Fibroblast of villous mesenchyme (primary cell): ENCODE results near the gene RAB10. TPM values are rescaled to one million over a fixed set of nuclear protein-coding genes. Genes with fewer than 3 reads are reported as not detected.

Experiments
- DNase-seq: peaks from one replicate; pipeline ENCODE4 v3.0.0-alpha.2; 2010; ENCODE audit warnings: low read depth
- H3K4me3 ChIP-seq: 2 replicates; pipeline ENCODE4 v1.5.1; 2011; ENCODE audit warnings: low read depth, mild to moderate bottlenecking, low read length
- total RNA-seq: library from RNA; depleted of rRNA; stranded (reverse); fragments of >200 nt; gene quantifications from 2 replicates; pipeline ENCODE4 v1.2.3, GENCODE V29; 2012
- TF ChIP-seq, protein P1 (sequence below): IDR thresholded peaks from 2 replicates; pipeline ENCODE4 v1.5.1; 2012; ENCODE audit warnings: low read depth, mild to moderate bottlenecking, low read length; ENCODE audit not compliant: insufficient read depth

RAB10 gene
- total RNA-seq, 1 donor = 128 TPM

DNA sequence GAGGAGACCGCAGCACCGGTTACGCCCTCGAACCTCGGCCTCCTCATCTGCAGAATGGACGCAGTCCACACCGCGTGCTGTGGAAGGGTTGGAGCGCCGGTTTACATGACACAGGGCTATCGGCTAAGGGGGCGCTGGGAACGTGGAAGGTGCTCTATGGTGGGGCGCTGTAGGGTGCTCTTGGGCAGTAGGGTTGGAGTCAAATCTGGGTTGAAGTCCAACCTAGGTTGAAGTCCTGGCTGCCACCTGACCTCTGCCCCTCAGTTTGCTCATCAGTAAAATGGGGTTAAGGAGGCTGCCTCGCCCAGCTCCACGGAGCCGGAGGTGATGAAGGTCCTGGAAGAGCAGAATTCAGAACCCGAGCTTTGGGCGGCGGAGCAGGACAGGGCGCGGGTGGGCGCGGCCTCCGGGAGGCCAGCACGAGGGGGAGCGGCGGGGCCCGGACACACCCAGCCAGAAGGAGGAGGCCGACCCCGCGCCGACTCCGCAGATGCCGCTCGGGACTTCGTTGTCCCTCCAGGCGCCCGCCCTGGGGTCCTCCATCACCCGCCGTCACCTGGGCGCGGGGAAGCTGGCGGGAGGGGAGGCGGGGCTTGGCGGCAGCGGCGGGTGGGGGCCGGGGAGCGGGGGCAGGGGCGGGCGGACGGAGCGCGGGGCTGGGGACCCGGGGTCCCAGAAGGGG lies 138.4 kb downstream of the RAB10 start:
- no peak for DNase-seq
- TF ChIP-seq, protein P1, sequence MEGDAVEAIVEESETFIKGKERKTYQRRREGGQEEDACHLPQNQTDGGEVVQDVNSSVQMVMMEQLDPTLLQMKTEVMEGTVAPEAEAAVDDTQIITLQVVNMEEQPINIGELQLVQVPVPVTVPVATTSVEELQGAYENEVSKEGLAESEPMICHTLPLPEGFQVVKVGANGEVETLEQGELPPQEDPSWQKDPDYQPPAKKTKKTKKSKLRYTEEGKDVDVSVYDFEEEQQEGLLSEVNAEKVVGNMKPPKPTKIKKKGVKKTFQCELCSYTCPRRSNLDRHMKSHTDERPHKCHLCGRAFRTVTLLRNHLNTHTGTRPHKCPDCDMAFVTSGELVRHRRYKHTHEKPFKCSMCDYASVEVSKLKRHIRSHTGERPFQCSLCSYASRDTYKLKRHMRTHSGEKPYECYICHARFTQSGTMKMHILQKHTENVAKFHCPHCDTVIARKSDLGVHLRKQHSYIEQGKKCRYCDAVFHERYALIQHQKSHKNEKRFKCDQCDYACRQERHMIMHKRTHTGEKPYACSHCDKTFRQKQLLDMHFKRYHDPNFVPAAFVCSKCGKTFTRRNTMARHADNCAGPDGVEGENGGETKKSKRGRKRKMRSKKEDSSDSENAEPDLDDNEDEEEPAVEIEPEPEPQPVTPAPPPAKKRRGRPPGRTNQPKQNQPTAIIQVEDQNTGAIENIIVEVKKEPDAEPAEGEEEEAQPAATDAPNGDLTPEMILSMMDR = no peak
- peak overlapping the region; percentile 29 for H3K4me3 ChIP-seq

DNA sequence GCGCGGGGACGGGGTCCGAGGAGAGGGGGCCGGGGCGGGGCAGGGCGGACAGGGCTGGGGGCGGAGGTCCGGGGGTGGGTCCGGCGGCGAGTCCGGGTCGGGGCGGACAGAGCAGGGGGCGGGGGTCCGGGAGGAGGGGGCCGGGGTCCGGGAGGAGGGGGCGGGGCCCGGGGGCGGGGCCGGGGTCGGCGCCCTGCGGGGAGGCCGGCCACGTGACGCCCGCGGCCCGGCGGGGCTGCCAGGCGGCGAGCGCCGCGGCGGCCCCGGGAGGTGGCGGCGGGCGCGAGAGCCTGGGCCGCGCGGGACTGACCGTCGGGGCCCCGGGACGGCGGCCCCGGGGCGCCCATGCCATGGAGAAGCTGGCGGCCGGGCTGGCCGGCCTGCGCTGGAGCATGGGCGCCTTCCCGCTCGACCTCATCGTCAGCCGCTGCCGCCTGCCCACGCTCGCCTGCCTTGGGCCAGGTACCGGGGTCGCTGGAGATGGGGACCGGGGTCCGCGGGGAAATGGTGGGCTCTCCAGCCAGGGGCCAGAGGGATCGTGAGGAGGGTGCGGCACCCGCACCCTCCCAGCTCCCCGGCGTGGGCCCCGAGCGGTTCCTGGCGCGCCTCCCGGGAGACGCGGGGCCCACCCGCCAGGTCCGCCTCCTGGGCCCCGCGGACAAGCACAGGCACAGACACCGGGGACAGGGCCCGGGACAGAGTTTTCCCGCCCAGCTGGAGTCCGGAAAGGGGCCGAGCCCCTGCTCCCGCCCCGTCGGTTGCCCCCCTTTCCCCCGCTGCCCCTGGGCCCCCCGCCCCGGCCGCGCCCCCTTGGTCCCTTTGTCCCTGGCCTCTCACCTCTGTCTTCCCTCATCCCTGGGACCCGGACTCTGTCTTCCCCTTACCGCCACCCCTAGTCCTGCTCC lies 139.2 kb downstream of the RAB10 start, which contains the start of gene GAREM2:
Gene GAREM2, plus strand, starts transcription at position 218 of the 905 bp plus-strand sequence. Its CDS starts 133 bp downstream, at position 351.
- TF ChIP-seq, protein P1 = no peak
- no peak for DNase-seq
- H3K4me3 ChIP-seq = peak within 1 kb of the TSS; percentile 51

DNA sequence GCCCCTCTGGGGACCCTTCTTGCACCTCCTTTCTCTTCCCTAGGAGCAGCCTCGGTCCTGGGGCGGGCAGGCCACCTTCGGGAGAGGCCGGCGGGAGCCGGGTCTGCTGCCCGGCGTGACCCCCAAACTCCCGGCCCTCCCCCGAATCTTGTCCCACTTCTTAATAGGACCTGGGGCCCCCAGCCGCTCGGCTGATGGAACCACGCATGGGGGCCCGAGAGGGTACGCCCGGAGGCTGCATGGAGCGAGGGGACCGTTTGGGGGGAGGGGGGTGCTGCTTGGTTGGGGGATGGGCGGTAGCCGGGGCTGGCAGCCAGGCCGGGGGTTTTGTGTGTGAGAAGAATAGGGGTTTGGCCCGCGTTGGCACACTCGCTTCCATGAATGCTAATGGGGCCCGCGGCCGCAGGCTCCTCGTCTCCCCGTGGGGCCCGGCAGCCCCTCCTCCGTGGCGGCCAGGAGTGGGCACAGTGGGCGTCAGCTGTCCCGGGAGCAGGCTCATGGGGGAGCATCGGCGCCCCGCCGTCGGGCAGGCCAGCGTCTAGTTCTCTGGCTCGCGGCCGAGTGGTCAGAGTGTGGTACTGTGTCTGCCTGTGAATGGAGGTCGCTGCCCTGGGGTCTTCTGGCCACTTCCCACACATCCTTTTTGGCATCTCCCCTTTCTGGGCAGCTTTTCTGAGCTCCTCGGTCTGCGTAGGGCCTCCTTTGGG lies 140.0 kb downstream of the RAB10 start:
- H3K4me3 ChIP-seq = no peak overlapping the region
- no peak for DNase-seq
- TF ChIP-seq, protein P1 = no peak

DNA sequence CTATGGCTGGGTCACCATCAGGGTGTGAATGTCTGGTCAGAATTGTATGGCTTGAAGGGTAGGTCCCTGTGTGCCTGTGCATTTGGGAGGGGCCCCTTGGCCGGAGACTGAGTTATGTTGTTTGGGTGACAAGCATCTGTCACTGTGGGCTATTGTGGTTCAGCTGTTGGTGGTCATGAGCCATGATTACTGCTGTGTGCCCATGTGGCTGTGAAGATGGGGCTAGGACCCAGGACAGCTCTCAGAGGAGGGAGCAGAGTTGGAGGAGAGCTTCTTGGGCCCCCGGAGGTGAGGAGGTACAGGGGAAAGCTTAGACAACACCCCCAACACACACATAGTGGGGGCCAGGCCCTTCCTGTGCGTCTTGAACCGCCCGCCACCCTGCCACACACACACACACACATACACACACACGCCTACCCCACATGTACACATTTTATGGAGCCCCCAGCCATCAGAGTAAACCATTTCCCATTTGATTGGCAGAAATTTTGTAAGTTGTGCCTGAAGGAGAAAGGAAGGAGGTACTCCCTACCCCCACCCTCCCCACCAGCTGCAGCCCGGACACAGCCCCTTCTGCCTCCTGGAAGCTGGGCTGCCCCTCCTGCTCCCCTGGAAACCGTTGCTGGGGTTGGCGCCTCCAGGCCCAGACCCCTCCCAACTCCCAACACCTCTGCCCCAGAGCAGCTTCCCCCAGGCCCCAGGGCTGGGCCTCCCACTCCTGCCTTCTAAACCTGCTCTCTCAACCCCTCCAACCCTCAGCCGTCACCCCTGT lies 141.0 kb downstream of the RAB10 start:
- TF ChIP-seq, protein P1 = no peak
- no peak for DNase-seq
- no peak overlapping the region for H3K4me3 ChIP-seq

DNA sequence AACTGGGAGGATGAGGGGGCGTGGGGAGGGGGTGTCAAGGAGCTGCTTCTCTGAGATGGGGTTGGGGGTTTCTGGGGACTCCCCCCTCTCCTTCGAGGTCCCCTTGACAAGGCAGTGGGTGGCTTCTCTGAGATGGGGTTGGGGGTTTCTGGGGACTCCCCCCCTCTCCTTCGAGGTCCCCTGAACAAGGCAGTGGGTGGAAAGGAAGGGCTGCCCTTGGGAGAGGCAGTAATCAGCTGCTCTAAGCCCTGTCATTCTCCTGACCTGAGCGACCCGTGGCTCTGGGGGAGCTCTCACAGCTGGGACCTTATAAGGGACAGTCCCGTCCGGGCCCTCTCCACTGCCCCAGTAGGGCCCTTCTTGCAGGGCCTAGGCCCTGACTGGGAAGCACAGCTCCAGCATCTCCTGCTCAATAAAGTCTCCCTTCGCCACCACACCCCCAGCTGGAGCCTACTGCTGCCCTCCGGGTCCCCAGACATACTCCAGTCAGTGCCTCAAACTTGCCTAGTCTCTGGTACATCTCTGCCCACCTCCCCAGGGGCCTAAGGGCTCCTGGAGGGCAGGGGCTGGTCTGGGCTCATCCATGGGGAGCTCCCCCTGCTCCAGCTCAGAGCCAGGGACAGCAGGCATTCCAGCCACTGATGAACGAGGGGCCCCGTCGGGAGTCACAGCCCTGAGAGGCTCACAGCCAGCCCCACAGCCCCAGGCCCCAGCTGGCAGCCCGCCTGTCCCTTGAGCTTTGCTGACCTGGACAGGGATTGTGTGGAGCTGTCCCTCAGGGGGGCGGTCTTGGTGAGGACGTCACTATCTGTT lies 141.8 kb downstream of the RAB10 start:
- TF ChIP-seq, protein P1 = no peak
- no peak overlapping the region for H3K4me3 ChIP-seq
- DNase-seq = no peak
